HCT116 (cell line): ENCODE measurements around the gene FAM53A. TPM values are rescaled to one million over a fixed set of nuclear protein-coding genes. Genes with fewer than 3 reads are reported as not detected.

Experiments
- ATAC-seq: fragments of 200-7000 bp; cut with Tn5 transposase; 2 replicates; pipeline ENCODE4 v1.9.1; 2020; ENCODE audit warnings: mild to moderate bottlenecking, moderate library complexity
- BruUV-seq: library from RNA; stranded (reverse); fragments of 400-500 nt; replicated peaks from 2 replicates; lab custom pipeline; 2021; lab: Mats Ljungman, UMichigan
- CTCF ChIA-PET: fragments of 300-600 bp; sonication (Branson Sonifier 250); formaldehyde crosslinking; loops from one replicate; lab custom pipeline; 2021; ENCODE audit warnings: antibody characterized with exemption; lab: Charles Lee
- POLR2A ChIA-PET: fragments of 300-600, 350-600 bp; sonication (Branson Sonifier 250); formaldehyde crosslinking; loops from one replicate; lab custom pipeline; 2021; ENCODE audit warnings: antibody characterized with exemption; lab: Charles Lee
- RAD21 ChIA-PET, 2 experiments: fragments of 300-600 bp; sonication (Branson Sonifier 250); formaldehyde crosslinking; loops; one replicate each; lab custom pipeline; 2023; ENCODE audit warnings: low total read pairs in 2 of 2; ENCODE audit not compliant: uncharacterized antibody in 2 of 2, unreplicated experiment in 2 of 2, low non-redundant PET in 1 of 2; lab: Charles Lee
- DNase-seq: peaks from one replicate; pipeline ENCODE4 v3.0.0-alpha.2; 2010; ENCODE audit warnings: low read depth, low spot score
- H2AFZ ChIP-seq: fragments of 200-600 bp; shearing (Covaris generic), sonication (generic); 2 replicates; pipeline ENCODE4 v1.6.1; 2017; ENCODE audit warnings: low read depth, mixed run types, mixed read lengths, antibody characterized with exemption, low read length; ENCODE audit not compliant: poor library complexity, severe bottlenecking
- H3K27ac ChIP-seq: 2 replicates; pipeline ENCODE4 v1.5.1; 2012; ENCODE audit warnings: low read depth, low read length
- H3K27me3 ChIP-seq: fragments of 200-600 bp; sonication (generic); 2 replicates; pipeline ENCODE4 v1.6.1; 2016; ENCODE audit warnings: mixed run types, low read length, mixed read lengths; ENCODE audit not compliant: insufficient read depth
- H3K36me3 ChIP-seq, 2 experiments: fragments of 200-500 bp in 1 of 2; fragments of 200-600 bp in 1 of 2; sonication (Bioruptor generic) in 1 of 2; sonication (generic) in 1 of 2; 2 replicates each; pipeline versions ENCODE4 v1.5.1 to v1.6.1; 2014 to 2016; ENCODE audit warnings: low read length in 2 of 2, inconsistent platforms in 1 of 2, mixed read lengths in 1 of 2, mixed run types in 1 of 2; ENCODE audit not compliant: insufficient read depth in 2 of 2, control insufficient read depth in 1 of 2
- H3K4me1 ChIP-seq, 2 experiments: fragments of 200-600 bp in 1 of 2; sonication (generic) in 1 of 2; 2 replicates each; pipeline versions ENCODE4 v1.5.1 to v1.6.1; 2012 to 2017; ENCODE audit warnings: low read length in 2 of 2, inconsistent platforms in 1 of 2, mild to moderate bottlenecking in 1 of 2, mixed read lengths in 1 of 2, mixed run types in 1 of 2, moderate library complexity in 1 of 2; ENCODE audit not compliant: insufficient read depth in 2 of 2, control insufficient read depth in 1 of 2
- H3K4me2 ChIP-seq: fragments of 200-600 bp; sonication (generic); 2 replicates; pipeline ENCODE4 v1.6.1; 2017; ENCODE audit warnings: mixed run types, low read length, mixed read lengths
- H3K4me3 ChIP-seq, 2 experiments: fragments of 200-600 bp in 1 of 2; sonication (generic) in 1 of 2; replicated peaks in 1 of 2; 2 replicates each; pipeline ENCODE4 v1.5.1; 2011 to 2016; ENCODE audit warnings: low read length in 2 of 2, control low read depth in 1 of 2, low read depth in 1 of 2, mild to moderate bottlenecking in 1 of 2, mixed read lengths in 1 of 2, mixed run types in 1 of 2
- H3K79me2 ChIP-seq: fragments of 200-600 bp; sonication (generic); 2 replicates; pipeline ENCODE4 v1.6.1; 2017; ENCODE audit warnings: mild to moderate bottlenecking, mixed run types, low read length, moderate library complexity, mixed read lengths; ENCODE audit not compliant: insufficient read depth
- H3K9ac ChIP-seq: fragments of 200-600 bp; sonication (generic); 2 replicates; pipeline ENCODE4 v1.6.1; 2016; ENCODE audit warnings: low read length, mixed read lengths
- H3K9me2 ChIP-seq: fragments of 200-600 bp; sonication (generic), shearing (Covaris generic); 2 replicates; pipeline ENCODE4 v1.6.1; 2017; ENCODE audit warnings: mixed run types, mild to moderate bottlenecking, moderate library complexity; ENCODE audit not compliant: insufficient read depth
- H3K9me3 ChIP-seq, 2 experiments: fragments of 200-500 bp in 1 of 2; fragments of 200-600 bp in 1 of 2; sonication (Bioruptor generic) in 1 of 2; sonication (generic) in 1 of 2; 2 replicates each; pipeline ENCODE4 v1.6.1; 2014 to 2017; ENCODE audit warnings: low read length in 2 of 2, mixed read lengths in 2 of 2, inconsistent platforms in 1 of 2, low read depth in 1 of 2, mild to moderate bottlenecking in 1 of 2, mixed run types in 1 of 2, moderate library complexity in 1 of 2; ENCODE audit not compliant: control insufficient read depth in 1 of 2, insufficient read depth in 1 of 2
- H4K20me1 ChIP-seq: fragments of 200-600 bp; sonication (generic), shearing (Covaris generic); 2 replicates; pipeline ENCODE4 v1.6.1; 2017; ENCODE audit warnings: mixed run types, mild to moderate bottlenecking, moderate library complexity; ENCODE audit not compliant: insufficient read depth
- ATF3 ChIP-seq: IDR thresholded peaks from 2 replicates; pipeline ENCODE4 v1.6.1; 2012
- CBX3 ChIP-seq: IDR thresholded peaks from 2 replicates; pipeline ENCODE4 v1.6.1; 2012; ENCODE audit warnings: low read depth
- CEBPB ChIP-seq: IDR thresholded peaks from 2 replicates; pipeline ENCODE4 v1.6.1; 2012; ENCODE audit warnings: low read depth
- EGR1 ChIP-seq: IDR thresholded peaks from 2 replicates; pipeline ENCODE4 v1.6.1; 2012; ENCODE audit warnings: low read depth
- ELF1 ChIP-seq: IDR thresholded peaks from 2 replicates; pipeline ENCODE4 v1.6.1; 2012; ENCODE audit warnings: low read depth, borderline replicate concordance
- EZH2 ChIP-seq: fragments of 200-600 bp; sonication (generic); IDR thresholded peaks from 2 replicates; pipeline ENCODE4 v1.6.1; 2017; ENCODE audit warnings: antibody characterized with exemption, mixed run types
- EZH2phosphoT487 ChIP-seq: fragments of 200-600 bp; IDR thresholded peaks from 2 replicates; pipeline ENCODE4 v1.6.1; 2018; ENCODE audit warnings: antibody characterized with exemption, borderline replicate concordance
- FOSL1 ChIP-seq: IDR thresholded peaks from 2 replicates; pipeline ENCODE4 v1.6.1; 2012; ENCODE audit warnings: low read depth
- POLR2A ChIP-seq: IDR thresholded peaks from 2 replicates; pipeline ENCODE4 v1.7.0; 2011; ENCODE audit warnings: borderline replicate concordance; ENCODE audit not compliant: insufficient read depth, insufficient read length; ENCODE audit errors: extremely low read depth
- POLR2AphosphoS5 ChIP-seq: IDR thresholded peaks from 2 replicates; pipeline ENCODE4 v1.6.1; 2011; ENCODE audit warnings: mild to moderate bottlenecking, low read depth, low read length, moderate library complexity
- REST ChIP-seq: IDR thresholded peaks from 2 replicates; pipeline ENCODE4 v1.6.1; 2012; ENCODE audit warnings: low read depth
- SIN3A ChIP-seq: IDR thresholded peaks from 2 replicates; pipeline ENCODE4 v1.6.1; 2012; ENCODE audit warnings: low read depth
- SP1 ChIP-seq: IDR thresholded peaks from 2 replicates; pipeline ENCODE4 v1.6.1; 2012; ENCODE audit warnings: low read depth
- SRF ChIP-seq: IDR thresholded peaks from 2 replicates; pipeline ENCODE4 v1.6.1; 2012; ENCODE audit warnings: low read depth
- TCF7L2 ChIP-seq: IDR thresholded peaks from 2 replicates; pipeline ENCODE4 v1.7.0; 2011; ENCODE audit warnings: borderline replicate concordance, inconsistent platforms; ENCODE audit not compliant: insufficient read depth, insufficient read length; ENCODE audit errors: extremely low read depth
- YY1 ChIP-seq: IDR thresholded peaks from 2 replicates; pipeline ENCODE4 v1.6.1; 2011; ENCODE audit warnings: low read length, low read depth, moderate library complexity, mild to moderate bottlenecking; ENCODE audit not compliant: insufficient replicate concordance; ENCODE audit errors: extremely low read depth
- ZFX ChIP-seq: fragments of 450-650 bp; IDR thresholded peaks from 2 replicates; pipeline ENCODE4 v1.6.1; 2017
- ZNF274 ChIP-seq: fragments of 200-500 bp; sonication (Bioruptor generic); IDR thresholded peaks from 2 replicates; pipeline ENCODE4 v1.6.1; 2014; ENCODE audit warnings: mild to moderate bottlenecking, low read depth, low read length, inconsistent platforms
- intact Hi-C: fragments of 100-400 bp; cut with micrococcal nuclease; formaldehyde crosslinking; loops from 2 replicates; pipeline ENCODE4 v1.10.0; 2022
- total RNA-seq: library from RNA; stranded (reverse); gene quantifications from one replicate; pipeline ENCODE4 v1.2.1, GENCODE V29; 2021; ENCODE audit not compliant: unreplicated experiment
- TF ChIP-seq, protein P1 (sequence below): IDR thresholded peaks from 2 replicates; pipeline ENCODE4 v1.6.1; 2011; ENCODE audit warnings: mild to moderate bottlenecking, low read length, moderate library complexity; ENCODE audit not compliant: insufficient replicate concordance; ENCODE audit errors: extremely low read depth
- TF ChIP-seq, protein P2 (sequence below): IDR thresholded peaks from 2 replicates; pipeline ENCODE4 v1.6.1; 2012

The FAM53A gene
- total RNA-seq, 1 experiment from 2014 or later: 1.1 TPM

GRCh38 chr4:1618438-1618837 lies 65.7 kb downstream of the FAM53A start:
- no peak overlapping the region for H3K4me3 ChIP-seq
- no peak overlapping the region for H3K4me2 ChIP-seq
- ChIA-PET POLR2A (no interaction called here), CTCF (no interaction called here), RAD21 (no interaction called here)
- intact Hi-C loops: no loop called here
- ATAC-seq: no peak
- H3K27me3 ChIP-seq: no peaks in the 10 kb centered on the region
- no peak for TF ChIP-seq TCF7L2
- TF ChIP-seq REST: no peak
- no peak for TF ChIP-seq CBX3
- no peak for TF ChIP-seq EGR1
- TF ChIP-seq ATF3: no peak
- no peak for TF ChIP-seq SIN3A
- TF ChIP-seq EZH2phosphoT487: no peak
- TF ChIP-seq ZFX: no peak
- TF ChIP-seq, protein P1, sequence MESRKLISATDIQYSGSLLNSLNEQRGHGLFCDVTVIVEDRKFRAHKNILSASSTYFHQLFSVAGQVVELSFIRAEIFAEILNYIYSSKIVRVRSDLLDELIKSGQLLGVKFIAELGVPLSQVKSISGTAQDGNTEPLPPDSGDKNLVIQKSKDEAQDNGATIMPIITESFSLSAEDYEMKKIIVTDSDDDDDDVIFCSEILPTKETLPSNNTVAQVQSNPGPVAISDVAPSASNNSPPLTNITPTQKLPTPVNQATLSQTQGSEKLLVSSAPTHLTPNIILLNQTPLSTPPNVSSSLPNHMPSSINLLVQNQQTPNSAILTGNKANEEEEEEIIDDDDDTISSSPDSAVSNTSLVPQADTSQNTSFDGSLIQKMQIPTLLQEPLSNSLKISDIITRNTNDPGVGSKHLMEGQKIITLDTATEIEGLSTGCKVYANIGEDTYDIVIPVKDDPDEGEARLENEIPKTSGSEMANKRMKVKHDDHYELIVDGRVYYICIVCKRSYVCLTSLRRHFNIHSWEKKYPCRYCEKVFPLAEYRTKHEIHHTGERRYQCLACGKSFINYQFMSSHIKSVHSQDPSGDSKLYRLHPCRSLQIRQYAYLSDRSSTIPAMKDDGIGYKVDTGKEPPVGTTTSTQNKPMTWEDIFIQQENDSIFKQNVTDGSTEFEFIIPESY: no peak
- no peak for TF ChIP-seq FOSL1
- no peak for TF ChIP-seq ELF1
- TF ChIP-seq, protein P2, sequence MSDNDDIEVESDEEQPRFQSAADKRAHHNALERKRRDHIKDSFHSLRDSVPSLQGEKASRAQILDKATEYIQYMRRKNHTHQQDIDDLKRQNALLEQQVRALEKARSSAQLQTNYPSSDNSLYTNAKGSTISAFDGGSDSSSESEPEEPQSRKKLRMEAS: no peak
- no peak for TF ChIP-seq POLR2A
- TF ChIP-seq YY1: no peak
- TF ChIP-seq SRF: no peak
- no peak for TF ChIP-seq CEBPB
- TF ChIP-seq EZH2: no peak
- no peak for TF ChIP-seq ZNF274
- TF ChIP-seq SP1: no peak
- TF ChIP-seq POLR2AphosphoS5: no peak
- H3K9ac ChIP-seq: no peak overlapping the region
- BruUV-seq: no TSS peak
- H3K27ac ChIP-seq: no peak overlapping the region
- H3K9me2 ChIP-seq: no peaks in the 10 kb centered on the region
- no peaks in the 10 kb centered on the region for H3K9me3 ChIP-seq
- no peaks in the 10 kb centered on the region for H3K79me2 ChIP-seq
- no peak for DNase-seq
- H3K36me3 ChIP-seq: no peaks in the 10 kb centered on the region
- peaks cover 0 to 13% of the 10 kb centered on the region in 2 experiments; a peak in 2 of 4 replicates for H3K4me1 ChIP-seq
- H2AFZ ChIP-seq: no peak overlapping the region
- H4K20me1 ChIP-seq: no peaks in the 10 kb centered on the region
